GM19372 (cell line): ENCODE data around the gene CRACR2B.

Experiments used
- ATAC-seq: cut with Tn5 transposase; IDR thresholded peaks from one replicate; pipeline ENCODE4 v1.9.1; 2021; ENCODE audit warnings: mild to moderate bottlenecking, low read depth, moderate library complexity; ENCODE audit not compliant: unreplicated experiment

Gene CRACR2B

GRCh38 chr11:794013-794765 is 33.5 kb upstream of the CRACR2B start:
- no peak for ATAC-seq

- ATAC-seq, result no peak
These were observed 32.7 kb upstream of the CRACR2B start for GRCh38 chr11:794766-795633.

GRCh38 chr11:795634-796564 is 31.8 kb upstream of the CRACR2B start:
- ATAC-seq, result no peak

- ATAC-seq, result no peak
These were observed 31.0 kb upstream of the CRACR2B start for GRCh38 chr11:796565-797295.

- peak; percentile 41 for ATAC-seq
These were observed 30.2 kb upstream of the CRACR2B start for GRCh38 chr11:797296-798092.

GRCh38 chr11:798093-798713 is 29.5 kb upstream of the CRACR2B start, which contains the start of gene SLC25A22:
TSS of gene SLC25A22 (minus strand) at chr11:798281. CDS start at chr11:795006, 3,275 bp downstream.
- ATAC-seq, result peak; percentile 62

GRCh38 chr11:799641-800316 is 27.9 kb upstream of the CRACR2B start:
- no peak for ATAC-seq

- no peak for ATAC-seq
These were observed 27.2 kb upstream of the CRACR2B start for GRCh38 chr11:800473-800872.

GRCh38 chr11:801097-801780 is 26.5 kb upstream of the CRACR2B start:
- ATAC-seq, result no peak

GRCh38 chr11:802018-802617 is 25.6 kb upstream of the CRACR2B start:
- no peak for ATAC-seq

- no peak for ATAC-seq
These were observed 24.8 kb upstream of the CRACR2B start for GRCh38 chr11:802693-803466.

- ATAC-seq, result no peak
These were observed 24.3 kb upstream of the CRACR2B start for GRCh38 chr11:803467-803742.

- ATAC-seq, result no peak
These were observed 23.7 kb upstream of the CRACR2B start for GRCh38 chr11:803770-804598.

- ATAC-seq, result no peak
These were observed 23.1 kb upstream of the CRACR2B start for GRCh38 chr11:804599-804964.

GRCh38 chr11:808427-809286 is 19.1 kb upstream of the CRACR2B start:
- no peak for ATAC-seq
